Gastroesophageal sphincter (tissue), 3 donors: ENCODE measurements around the gene SDK1.

Experiments
- EP300 ChIP-seq: sonication (generic); formaldehyde crosslinking; IDR thresholded peaks from one replicate; pipeline ENCODE4 v1.6.1; 2017; ENCODE audit warnings: antibody characterized with exemption, mild to moderate bottlenecking
- TF ChIP-seq, protein P1 (sequence below), 4 experiments: fragments of 200-600 bp in 2 of 4; fragments of 450-650 bp in 2 of 4; sonication (generic) in 1 of 4; IDR thresholded peaks; one replicate each; pipeline ENCODE4 v1.5.1; 2017 to 2019; ENCODE audit warnings: antibody characterized with exemption in 4 of 4, mild to moderate bottlenecking in 2 of 4, moderate library complexity in 2 of 4

- no peak for TF ChIP-seq EP300
- TF ChIP-seq, protein P1, sequence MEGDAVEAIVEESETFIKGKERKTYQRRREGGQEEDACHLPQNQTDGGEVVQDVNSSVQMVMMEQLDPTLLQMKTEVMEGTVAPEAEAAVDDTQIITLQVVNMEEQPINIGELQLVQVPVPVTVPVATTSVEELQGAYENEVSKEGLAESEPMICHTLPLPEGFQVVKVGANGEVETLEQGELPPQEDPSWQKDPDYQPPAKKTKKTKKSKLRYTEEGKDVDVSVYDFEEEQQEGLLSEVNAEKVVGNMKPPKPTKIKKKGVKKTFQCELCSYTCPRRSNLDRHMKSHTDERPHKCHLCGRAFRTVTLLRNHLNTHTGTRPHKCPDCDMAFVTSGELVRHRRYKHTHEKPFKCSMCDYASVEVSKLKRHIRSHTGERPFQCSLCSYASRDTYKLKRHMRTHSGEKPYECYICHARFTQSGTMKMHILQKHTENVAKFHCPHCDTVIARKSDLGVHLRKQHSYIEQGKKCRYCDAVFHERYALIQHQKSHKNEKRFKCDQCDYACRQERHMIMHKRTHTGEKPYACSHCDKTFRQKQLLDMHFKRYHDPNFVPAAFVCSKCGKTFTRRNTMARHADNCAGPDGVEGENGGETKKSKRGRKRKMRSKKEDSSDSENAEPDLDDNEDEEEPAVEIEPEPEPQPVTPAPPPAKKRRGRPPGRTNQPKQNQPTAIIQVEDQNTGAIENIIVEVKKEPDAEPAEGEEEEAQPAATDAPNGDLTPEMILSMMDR (IDR thresholded peaks at IDR 0.05), result no peak
These were observed 456.0 kb downstream of the SDK1 start for GRCh38 chr7:3757059-3757458.
